HepG2 (cell line): ENCODE results near the gene RAB2B. TPM values are rescaled to one million over a fixed set of nuclear protein-coding genes. Genes with fewer than 3 reads are reported as not detected.

Experiments used
- ATAC-seq: fragments of 200-7000 bp; cut with Tn5 transposase; 3 replicates; pipeline ENCODE4 v1.9.1; 2020; ENCODE audit warnings: mild to moderate bottlenecking, moderate library complexity
- BruUV-seq: library from RNA; stranded (reverse); fragments of 400-500 nt; replicated peaks from 2 replicates; lab custom pipeline; 2021; lab: Mats Ljungman, UMichigan
- CTCF ChIA-PET: fragments of 300-600 bp; formaldehyde crosslinking; extraction: SDS; loops from one replicate; lab custom pipeline; 2021; ENCODE audit warnings: low total read pairs, inconsistent platforms, low intra/inter-chr PET ratio; lab: Yijun Ruan, JAX
- POLR2A ChIA-PET: fragments of 350-600 bp; sonication (Branson Sonifier 250); formaldehyde crosslinking; loops from one replicate; lab custom pipeline; 2020; ENCODE audit warnings: antibody characterized with exemption, inconsistent platforms; lab: Yijun Ruan, JAX
- DNase-seq: peaks from one replicate; pipeline ENCODE4 v3.0.0-alpha.2; 2015; ENCODE audit warnings: low spot score
- FAIRE-seq: peaks from 3 replicates; lab custom pipeline; 2011; peaks lifted over from hg19 to GRCh38; lab: Jason Lieb, UNC
- H2AFZ ChIP-seq: one replicate; pipeline ENCODE4 v1.6.1; 2011; ENCODE audit warnings: low read length, inconsistent platforms
- H3K27ac ChIP-seq: fragments of 300-600 bp; 3 replicates; pipeline ENCODE4 v1.8.0; 2011; ENCODE audit warnings: mixed run types, mild to moderate bottlenecking, mixed read lengths, low read length, inconsistent platforms; ENCODE audit not compliant: insufficient read depth; ENCODE audit errors: extremely low read length
- H3K27me3 ChIP-seq, 2 experiments: fragments of 200-600 bp in 1 of 2; 2 replicates in 1 of 2; 3 replicates in 1 of 2; pipeline versions ENCODE4 v1.6.0 to v1.8.0; 2011; ENCODE audit warnings: low read length in 2 of 2, mild to moderate bottlenecking in 2 of 2, moderate library complexity in 2 of 2, inconsistent platforms in 1 of 2; ENCODE audit not compliant: insufficient read depth in 2 of 2, control insufficient read depth in 1 of 2
- H3K36me3 ChIP-seq, 2 experiments: fragments of 200-600 bp in 1 of 2; replicated peaks in 1 of 2; 2 replicates in 1 of 2; 3 replicates in 1 of 2; pipeline versions ENCODE4 v1.5.1 to v1.8.0; 2011; ENCODE audit warnings: low read length in 2 of 2, inconsistent platforms in 1 of 2; ENCODE audit not compliant: insufficient read depth in 2 of 2, control insufficient read depth in 1 of 2
- H3K4me1 ChIP-seq: 2 replicates; pipeline ENCODE4 v1.5.1; 2012; ENCODE audit warnings: low read length, inconsistent platforms; ENCODE audit not compliant: insufficient read depth
- H3K4me2 ChIP-seq: 2 replicates; pipeline ENCODE4 v1.6.0; 2011; ENCODE audit warnings: low read depth, low read length, inconsistent platforms
- H3K4me3 ChIP-seq, 3 experiments: fragments of 200-600 bp in 1 of 3; sonication (generic), shearing (Covaris generic) in 1 of 3; replicated peaks in 1 of 3; 2 replicates each; pipeline ENCODE4 v1.5.1; 2011 to 2016; ENCODE audit warnings: low read length in 3 of 3, inconsistent platforms in 2 of 3, low read depth in 2 of 3, mild to moderate bottlenecking in 2 of 3, control low read depth in 1 of 3, mixed read lengths in 1 of 3; ENCODE audit not compliant: insufficient read depth in 1 of 3
- H3K79me2 ChIP-seq: one replicate; pipeline ENCODE4 v1.6.1; 2011; ENCODE audit warnings: low read length, inconsistent platforms; ENCODE audit not compliant: insufficient read depth
- H3K9ac ChIP-seq: 2 replicates; pipeline ENCODE4 v1.6.0; 2011; ENCODE audit warnings: mild to moderate bottlenecking, low read depth, low read length, inconsistent platforms; ENCODE audit not compliant: insufficient read depth
- H3K9me3 ChIP-seq: 2 replicates; pipeline ENCODE4 v1.5.1; 2012; ENCODE audit warnings: mild to moderate bottlenecking, low read length
- H4K20me1 ChIP-seq: 2 replicates; pipeline ENCODE4 v1.6.0; 2011; ENCODE audit warnings: inconsistent platforms, mild to moderate bottlenecking, low read length, moderate library complexity; ENCODE audit not compliant: insufficient read depth
- ISL2 ChIP-seq: sonication (generic); formaldehyde crosslinking; IDR thresholded peaks from 2 replicates; pipeline ENCODE4 v1.5.0; 2020; ENCODE audit warnings: missing genetic modification reagents
- NFATC3 ChIP-seq: sonication (generic); formaldehyde crosslinking; IDR thresholded peaks from 2 replicates; pipeline ENCODE4 v1.5.1; 2020; ENCODE audit warnings: mild to moderate bottlenecking, missing genetic modification reagents
- TRAFD1 ChIP-seq: sonication (generic); formaldehyde crosslinking; IDR thresholded peaks from 2 replicates; pipeline ENCODE4 v1.5.1; 2020; ENCODE audit warnings: missing genetic modification reagents, mild to moderate bottlenecking, borderline replicate concordance
- YY1 ChIP-seq: IDR thresholded peaks from 2 replicates; pipeline ENCODE4 v1.6.1; 2011; ENCODE audit warnings: low read length, low read depth, moderate library complexity, mild to moderate bottlenecking; ENCODE audit not compliant: insufficient read depth, insufficient replicate concordance
- ZNF678 ChIP-seq: sonication (generic); formaldehyde crosslinking; IDR thresholded peaks from 2 replicates; pipeline ENCODE4 v1.4.0; 2020; ENCODE audit warnings: mild to moderate bottlenecking, missing genetic modification reagents
- WGBS: methylation state at CpG from one replicate; pipeline ENCODE4 v1.1.6; 2017; ENCODE audit warnings: low lambda C conversion rate; 5-methylcytosine and 5-hydroxymethylcytosine counted together
- in situ Hi-C: cut with HindIII; loops from 2 replicates; pipeline ENCODE4 v1.10.0; 2017; ENCODE audit warnings: low pct_unique_long_range_greater_than_20kb; ENCODE audit not compliant: extremely low pct_ligation_motif_present
- intact Hi-C: fragments of 100-400 bp; cut with micrococcal nuclease; formaldehyde crosslinking; loops from one replicate; pipeline ENCODE4 v1.10.0; 2022; ENCODE audit not compliant: unreplicated experiment
- polyA plus RNA-seq, 8 experiments: library from polyadenylated mRNA; depleted of rRNA in 3 of 8; stranded (reverse) in 7 of 8; unstranded in 1 of 8; fragments of >200 nt; fragmentation: Illumina TruSeq in 4 of 8; extraction: Trizol in 4 of 8; gene quantifications; 2 replicates each; pipeline versions ENCODE4 v1.2.1 to v1.2.3, GENCODE V29; 2011 to 2016; ENCODE audit warnings: low read depth in 4 of 8, missing spikeins in 1 of 8, mixed read lengths in 1 of 8; ENCODE audit not compliant: insufficient read depth in 1 of 8
- total RNA-seq, 5 experiments: library from RNA; depleted of rRNA; stranded (reverse); fragments of >200 nt; fragmentation: Illumina TruSeq; extraction: Trizol; gene quantifications; 2 replicates each; pipeline ENCODE4 v1.2.3, GENCODE V29; 2016; ENCODE audit warnings: low read depth in 1 of 5

Gene RAB2B
- total and polyA plus RNA-seq, 2 of the 13 experiments (the other 11 are each of a cell fraction or from before 2014, with no cell fraction given): 36.0 to 60.6 TPM

DNA sequence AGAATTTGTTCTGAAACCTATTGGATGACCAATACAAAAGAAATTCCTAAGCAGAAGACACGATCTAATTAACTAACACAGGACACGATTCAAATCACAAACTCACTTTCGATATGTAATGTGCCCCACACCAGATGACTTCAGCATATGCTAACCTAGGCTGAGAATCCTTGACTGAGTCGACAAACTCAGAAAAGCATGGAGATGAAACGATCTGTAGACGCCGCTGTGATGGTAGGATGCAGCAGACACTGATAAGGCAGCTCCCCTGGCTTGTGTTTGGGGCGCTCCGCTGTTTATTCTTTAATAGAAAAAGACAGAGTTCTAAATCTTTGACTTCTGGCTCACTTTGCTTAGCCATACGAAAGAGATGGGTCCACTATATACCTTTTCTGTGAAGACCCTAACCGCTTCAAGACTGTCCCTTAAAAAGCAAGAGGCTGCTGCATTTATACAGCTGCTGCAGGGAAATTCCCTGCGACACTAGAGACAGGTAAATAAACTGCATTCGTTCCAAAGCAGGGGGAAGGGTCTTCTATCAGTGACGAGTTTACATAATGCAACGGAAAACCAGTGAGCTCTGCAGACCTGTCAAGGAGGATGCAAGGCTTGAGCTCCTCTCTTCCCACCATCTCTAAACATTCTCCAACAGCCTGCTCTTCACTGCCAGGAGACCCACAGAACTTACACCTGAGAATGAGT lies 21.8 kb downstream of the RAB2B start (continued):
- TF ChIP-seq TRAFD1 (CRISPR knock-in tag) (0 out of 2 replicates have a peak, but pooled peaks have one; percentile 16), ZNF678 (CRISPR knock-in tag) (peak; percentile 7; the same call in 1 of the 2 replicates), ISL2 (0 out of 2 replicates have a peak, but pooled peaks have one; percentile 25), YY1 (no peak)

DNA sequence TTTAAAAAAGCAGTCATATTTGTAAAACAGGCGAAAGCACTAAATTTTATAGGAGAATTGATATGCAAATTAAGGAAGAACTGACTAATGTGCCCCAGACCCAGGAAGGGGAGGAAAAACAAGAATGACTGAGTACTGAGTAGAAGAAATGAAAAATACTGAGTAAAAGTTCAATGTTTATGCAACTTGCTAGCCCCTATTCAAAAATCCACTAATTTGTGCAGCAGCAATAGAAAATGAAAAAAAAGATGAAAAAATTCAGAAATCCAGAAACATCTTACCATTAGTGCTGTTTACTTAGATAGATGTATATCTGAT lies 26.9 kb downstream of the RAB2B start:
- ChIA-PET CTCF (no interaction called here), POLR2A (interaction anchor here (1.2 to 2.9 kb wide), 2 partner anchors 8 to 12 kb away, joined by 3 to 18 read pairs; no protein-coding TSS in a partner anchor)
- WGBS: 94% methylated on average over 1 of the region's 1 CpG
- no peak for ATAC-seq
- H3K4me1 ChIP-seq: peaks cover 51% of the 10 kb centered on the region
- no peak for DNase-seq
- no peak overlapping the region for H3K4me2 ChIP-seq
- intact Hi-C loops: no loop called here
- FAIRE-seq: no peak
- H3K9ac ChIP-seq: no peak overlapping the region
- no peak overlapping the region for H2AFZ ChIP-seq
- peaks cover 0 to 1% of the 10 kb centered on the region in 2 experiments; a peak in 3 of 5 replicates for H3K36me3 ChIP-seq
- no peaks in the 10 kb centered on the region for H3K9me3 ChIP-seq
- TF ChIP-seq NFATC3 (CRISPR knock-in tag): no peak
- no TSS peak for BruUV-seq
- in situ Hi-C loops: no loop called here
- H4K20me1 ChIP-seq: peaks cover 5% of the 10 kb centered on the region
- no peak overlapping the region for H3K27ac ChIP-seq
- no peak overlapping the region for H3K4me3 ChIP-seq
- no peaks in the 10 kb centered on the region for H3K27me3 ChIP-seq
- H3K79me2 ChIP-seq: peaks cover 88% of the 10 kb centered on the region
